GM10847 (cell line): Measurements from ENCODE around the gene PSAT1.

ENCODE experiments used
- POLR2A ChIP-seq: IDR thresholded peaks from 2 replicates; pipeline ENCODE4 v1.6.1; 2011; ENCODE audit not compliant: insufficient read length; ENCODE audit errors: extremely low read depth

PSAT1 gene

DNA sequence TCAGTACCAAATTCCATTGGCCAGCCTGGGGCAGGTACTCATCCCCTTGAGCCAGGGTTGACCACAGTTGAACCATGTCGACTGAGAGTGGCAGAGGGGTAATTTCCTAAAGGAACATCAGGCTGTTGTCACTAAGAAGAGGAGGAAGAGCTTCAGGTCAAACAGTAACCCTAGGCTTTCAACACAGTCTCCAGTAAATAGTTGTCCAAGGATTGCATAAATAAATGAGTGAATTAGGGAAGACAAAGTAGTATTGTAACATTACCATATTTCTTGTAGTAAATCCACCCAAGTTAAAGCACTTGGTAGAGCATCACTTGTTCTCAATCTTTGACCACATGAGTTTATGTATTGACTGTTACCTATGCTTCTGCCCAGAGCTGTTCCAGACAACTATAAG is 7.4 kb downstream of the PSAT1 start:
- TF ChIP-seq POLR2A: no peak

DNA sequence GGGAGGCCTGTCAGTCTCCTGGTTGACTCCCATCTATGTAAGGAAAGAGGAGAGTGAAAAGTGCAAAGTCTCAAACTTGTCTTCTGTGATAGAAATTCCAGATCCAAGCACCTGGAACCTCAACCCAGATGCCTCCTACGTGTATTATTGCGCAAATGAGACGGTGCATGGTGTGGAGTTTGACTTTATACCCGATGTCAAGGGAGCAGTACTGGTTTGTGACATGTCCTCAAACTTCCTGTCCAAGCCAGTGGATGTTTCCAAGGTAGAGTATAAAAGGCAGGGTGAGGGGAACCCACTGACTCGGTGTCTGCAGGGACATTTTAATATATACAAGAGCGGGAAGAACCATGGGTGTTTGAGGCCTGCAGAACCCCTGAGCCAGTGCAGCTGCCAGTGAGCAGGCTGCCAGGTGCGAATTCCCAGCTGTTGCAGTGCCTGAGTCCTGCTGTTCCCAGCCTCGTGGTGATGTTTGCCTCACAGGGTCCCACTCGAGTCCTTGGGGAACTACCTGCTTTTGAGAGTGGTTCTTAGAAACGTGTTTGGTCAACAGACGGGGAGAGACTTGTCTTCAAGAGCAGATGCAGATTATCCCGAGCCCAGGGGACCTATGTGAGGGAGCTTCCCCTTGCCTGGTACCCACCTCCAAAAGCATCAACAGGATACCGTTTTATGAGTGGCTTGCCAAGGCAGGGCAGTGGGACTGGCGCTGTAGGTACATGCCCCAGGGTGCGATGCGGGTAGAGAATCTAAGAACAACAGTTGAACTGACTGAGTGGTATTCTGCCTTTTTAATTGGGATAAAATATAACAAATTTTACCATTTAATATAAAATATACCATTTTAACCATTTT is 9.5 kb downstream of the PSAT1 start:
- TF ChIP-seq POLR2A: no peak

DNA sequence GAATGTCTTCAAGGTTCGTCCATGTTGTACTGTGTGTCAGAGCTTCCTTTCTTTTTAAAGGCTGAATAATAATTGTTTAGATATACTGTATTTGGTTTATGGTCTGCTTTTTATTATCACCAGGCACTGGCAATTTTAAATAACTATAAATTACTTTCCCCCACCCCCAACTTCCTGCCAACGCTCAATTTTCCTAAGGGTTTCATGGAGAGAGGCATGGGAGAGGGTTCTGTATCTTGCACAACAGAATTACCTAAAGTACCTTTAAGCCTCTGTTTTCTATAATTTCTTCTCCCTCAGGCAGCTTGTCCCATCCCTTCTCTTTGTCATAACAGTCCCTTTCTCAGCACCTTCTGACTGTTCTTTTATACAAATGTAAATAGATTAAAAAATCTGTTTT is 10.4 kb downstream of the PSAT1 start:
- TF ChIP-seq POLR2A: no peak

DNA sequence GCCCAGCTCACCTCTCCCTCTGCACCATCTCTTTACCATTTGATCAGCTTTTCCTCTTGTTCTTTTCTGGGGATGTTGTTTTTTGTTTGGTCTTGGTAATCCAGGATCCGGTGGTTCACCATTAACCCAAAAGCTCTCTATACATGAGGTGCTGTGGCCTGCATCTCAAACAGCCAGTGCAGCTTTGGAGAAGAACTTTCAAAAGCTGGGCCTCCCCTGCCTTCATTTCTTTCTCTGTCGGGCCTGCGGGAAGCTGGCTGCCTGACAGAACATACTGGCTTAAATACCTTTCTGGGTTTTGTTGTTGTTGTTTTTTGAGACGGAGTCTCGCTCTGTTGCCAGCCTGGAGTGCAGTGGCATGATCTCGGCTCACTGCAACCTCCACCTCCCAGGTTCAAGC is 12.1 kb downstream of the PSAT1 start:
- TF ChIP-seq POLR2A: no peak

DNA sequence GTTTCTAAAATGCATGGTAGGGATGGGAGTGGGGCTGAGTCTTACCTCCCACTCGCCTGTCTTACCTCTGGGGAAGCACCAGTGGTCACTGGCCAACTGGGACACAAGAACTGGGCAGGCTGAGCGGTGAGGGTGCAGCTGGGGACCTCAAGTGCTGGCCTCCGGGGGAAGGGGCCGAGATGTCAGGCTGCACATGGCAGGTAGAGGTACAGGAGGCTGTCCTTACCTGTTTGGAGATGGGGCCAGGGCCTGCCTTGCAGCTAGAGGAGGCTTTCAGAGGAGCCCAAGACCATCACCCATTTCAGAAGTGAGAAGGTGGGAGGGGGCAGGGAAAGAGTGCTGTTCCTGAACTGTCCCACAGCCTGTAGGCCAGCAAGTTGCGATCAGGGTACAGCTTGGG is 14.2 kb downstream of the PSAT1 start:
- no peak for TF ChIP-seq POLR2A

DNA sequence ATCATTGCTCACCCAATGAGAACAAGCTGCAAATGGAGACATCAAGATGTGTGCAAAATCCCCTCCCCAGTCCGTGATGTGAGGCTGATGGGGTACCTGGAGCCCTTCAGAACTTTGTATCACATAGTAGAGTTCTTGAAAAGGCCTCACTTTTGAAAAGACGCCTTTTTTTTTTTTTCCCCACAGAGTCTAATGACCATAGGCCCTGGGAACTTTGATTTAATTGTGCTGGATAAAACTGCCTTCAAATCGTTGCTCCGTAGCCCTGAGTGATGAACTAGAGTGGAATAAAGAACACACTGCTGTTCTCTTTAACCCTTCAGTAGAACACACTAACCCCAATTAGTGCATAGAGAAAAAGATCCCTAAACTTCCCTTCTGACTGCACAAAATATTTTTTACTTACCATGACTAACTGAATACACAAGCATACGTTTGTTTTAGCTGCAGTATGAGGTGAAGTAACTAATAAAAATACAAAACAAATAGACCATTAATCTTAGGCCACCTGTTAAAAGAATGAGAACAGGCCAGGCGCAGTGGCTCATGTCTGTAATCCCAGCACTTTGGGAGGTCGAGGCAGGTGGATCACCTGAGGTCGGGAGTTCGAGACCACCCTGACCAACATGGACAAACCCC is 15.1 kb downstream of the PSAT1 start:
- TF ChIP-seq POLR2A: no peak

DNA sequence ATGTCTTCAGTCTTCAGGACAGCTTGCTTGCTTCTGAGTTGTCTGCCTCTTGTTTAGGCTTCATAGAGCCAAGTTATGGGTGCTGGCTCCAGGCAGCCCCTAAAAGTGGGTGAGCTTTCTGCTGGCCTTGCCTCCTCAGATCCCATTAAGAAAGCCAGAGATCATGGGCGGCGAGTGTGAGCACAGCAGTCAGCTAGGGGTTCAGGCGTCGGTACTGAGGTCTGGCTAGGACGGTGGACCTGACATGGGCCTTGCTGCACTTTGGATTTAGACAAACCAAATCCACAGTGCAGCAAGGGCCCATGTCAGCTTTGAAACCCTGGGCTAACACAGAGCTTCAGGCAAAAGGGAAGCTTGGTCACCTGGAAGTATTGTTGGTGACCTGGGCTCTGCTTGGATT is 17.6 kb downstream of the PSAT1 start:
- TF ChIP-seq POLR2A: no peak

DNA sequence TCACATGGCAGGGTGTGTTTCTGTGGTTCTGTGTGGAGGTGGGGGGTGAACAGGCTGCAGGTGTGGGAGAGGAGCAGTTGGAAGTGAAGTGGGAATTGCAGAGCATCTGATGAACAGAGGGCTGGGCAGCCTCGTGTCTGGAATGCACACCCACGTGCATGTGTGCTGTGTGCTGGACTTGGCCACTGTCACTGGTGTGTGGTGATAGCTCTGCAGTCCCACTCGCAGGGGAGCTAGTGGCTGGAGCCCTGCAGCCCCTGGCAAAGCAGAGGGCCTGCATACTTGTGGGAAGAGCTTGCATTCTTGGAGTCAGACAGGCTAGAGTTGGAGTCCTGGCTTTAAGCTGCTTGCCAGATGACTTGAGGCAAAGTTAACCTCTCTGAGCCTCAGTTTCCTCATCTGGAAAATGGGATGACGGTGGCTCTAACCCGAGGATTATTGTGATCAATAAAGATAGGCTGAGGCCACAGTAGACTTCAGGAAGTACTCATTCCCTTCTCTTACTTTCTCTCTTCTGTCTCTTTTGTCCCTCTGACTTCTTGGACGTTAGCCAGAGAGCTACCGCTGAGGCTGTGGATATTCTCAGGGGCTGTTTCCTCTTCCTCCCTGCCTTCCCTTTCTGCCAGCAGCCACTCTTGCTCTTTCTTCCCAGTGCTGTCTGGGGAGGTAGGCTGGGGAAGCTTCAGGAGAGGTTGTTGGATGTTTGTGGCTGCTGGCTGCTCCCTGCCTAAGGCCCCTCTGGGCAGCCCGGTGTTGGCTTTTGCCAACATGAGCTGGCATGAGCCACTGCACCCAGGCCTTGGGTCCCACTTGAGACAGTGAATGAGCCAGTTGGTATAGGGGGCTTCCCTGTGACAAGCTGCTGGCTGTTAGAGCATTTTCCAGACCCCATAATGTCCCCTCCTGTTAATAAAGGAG is 18.3 kb downstream of the PSAT1 start:
- no peak for TF ChIP-seq POLR2A

DNA sequence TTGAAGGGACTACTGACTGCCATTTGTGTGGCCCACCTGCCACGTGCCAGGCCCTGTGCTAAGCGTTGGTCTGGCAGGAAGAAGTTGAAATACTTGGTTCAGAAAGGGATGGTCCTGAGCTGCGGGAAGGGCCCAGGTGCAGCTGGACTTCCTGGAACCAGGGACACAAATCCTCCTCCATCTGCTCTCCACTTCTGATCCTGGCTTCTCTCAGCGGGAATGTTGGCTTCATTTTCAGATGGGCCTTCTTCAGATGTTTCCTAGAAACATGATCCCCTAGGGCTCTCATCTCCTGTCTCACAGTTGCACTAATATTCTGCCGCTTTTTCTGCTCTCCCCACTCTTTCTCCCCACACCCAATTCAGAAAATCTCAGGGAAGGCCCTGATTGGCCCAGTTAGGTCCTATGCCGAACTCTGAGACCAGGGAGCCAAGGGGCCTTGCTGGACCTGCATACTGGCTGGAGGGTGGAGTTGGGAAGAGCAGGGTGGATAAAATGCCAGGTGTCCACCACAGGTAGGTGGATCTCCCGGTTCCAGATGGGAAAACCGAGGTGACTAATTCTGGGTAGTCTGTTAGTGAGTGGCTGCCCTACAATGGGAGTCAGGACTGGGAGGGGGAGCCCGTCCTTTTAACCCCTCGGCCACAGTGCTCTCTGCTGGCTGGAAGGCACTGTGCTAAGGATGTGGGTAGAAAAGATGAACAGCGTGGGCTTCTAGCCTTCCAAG is 19.4 kb downstream of the PSAT1 start:
- no peak for TF ChIP-seq POLR2A

DNA sequence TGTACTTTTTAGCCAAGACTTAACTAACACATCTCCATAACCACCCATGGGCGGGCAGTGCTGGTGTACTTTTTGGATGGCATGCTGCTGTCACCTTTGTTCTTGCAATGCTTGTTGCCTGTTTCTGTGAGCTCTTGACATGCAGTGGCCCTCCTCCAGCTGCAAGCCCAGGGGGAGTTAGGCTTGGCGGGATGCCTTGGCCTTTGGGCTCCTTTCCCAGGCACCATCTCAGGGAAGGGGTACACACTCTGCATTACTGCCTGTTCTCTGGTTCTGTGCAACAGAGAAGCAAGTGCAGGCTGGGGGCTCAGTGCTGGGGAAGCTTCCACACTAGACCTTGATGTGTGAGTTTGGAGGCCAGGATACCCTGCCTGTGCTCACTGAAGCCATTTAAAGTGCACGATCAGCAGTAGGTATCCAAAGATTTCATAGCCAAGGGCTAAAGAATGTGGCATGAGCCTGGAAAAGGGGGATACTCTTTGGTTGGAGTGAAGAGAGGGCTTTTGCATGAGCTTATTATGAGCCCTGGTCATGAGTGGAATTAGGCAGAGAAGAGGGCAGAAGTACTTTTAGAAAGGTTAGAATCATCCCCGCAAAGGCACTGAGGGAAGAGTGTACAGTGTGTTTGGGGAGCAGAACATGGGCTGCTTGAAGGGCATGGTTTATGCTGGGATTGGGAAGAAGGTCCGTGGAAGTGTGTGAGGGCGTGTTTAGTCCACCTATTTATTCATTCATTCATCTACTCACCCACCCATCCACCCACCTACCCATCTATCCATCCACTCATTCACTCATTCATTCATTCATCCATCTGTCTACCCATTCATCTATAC is 22.5 kb downstream of the PSAT1 start:
- TF ChIP-seq POLR2A: no peak

DNA sequence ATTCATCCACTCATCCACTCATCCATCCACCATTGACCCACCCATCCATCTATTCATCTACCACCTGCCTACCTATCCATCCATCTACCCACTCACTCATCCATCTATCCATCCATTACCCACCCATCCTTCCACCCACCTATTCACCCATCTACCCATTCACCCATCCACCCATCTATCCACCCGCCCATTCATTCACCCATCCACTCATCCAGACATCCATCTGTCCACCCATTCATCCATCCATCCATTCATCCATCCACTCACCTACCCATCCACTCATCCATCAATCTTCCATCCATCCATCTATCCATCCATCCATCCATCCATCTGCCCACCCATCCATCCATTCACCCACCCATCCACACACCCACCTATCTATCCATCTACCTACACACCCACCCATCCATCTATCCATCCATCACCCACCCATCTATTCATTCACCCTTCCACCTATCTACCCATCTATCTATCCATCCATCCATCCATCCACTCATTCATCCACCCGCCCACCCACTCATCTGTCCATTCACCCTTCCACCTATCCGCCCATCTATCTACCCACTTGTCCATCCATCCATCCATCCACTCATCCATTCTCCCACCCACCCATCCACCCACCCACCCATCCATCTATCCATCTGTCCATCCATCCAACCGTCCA is 23.2 kb downstream of the PSAT1 start:
- TF ChIP-seq POLR2A: no peak

DNA sequence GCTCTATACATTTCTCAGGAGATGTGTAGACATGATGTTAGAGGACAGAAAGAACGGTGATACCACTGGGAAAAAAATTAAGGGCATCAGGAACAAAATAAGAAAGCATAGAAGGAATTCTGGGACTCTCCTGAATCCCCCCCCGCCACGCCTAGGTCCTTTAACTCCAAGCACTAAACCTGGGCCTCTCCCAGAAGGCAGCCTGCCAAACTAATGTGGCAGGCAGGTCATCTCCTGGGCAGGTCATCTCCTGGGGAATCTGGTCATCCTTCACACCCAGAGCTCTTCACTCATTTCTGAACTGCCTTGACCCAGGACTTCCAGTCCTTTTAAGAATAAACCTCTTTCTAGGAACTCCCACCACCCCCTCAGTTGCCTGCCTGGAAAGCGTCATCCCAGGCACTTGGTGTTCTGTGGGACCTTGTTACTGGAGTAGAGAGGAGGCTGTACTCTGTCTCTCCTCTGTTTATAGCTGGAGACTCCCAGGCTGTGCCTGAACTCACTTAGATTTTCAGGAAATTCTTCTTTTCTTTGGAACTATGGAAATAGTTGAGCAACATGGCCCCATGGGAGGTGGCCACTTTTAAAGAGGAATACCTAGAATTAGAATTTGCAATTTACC is 24.1 kb downstream of the PSAT1 start:
- TF ChIP-seq POLR2A: no peak

DNA sequence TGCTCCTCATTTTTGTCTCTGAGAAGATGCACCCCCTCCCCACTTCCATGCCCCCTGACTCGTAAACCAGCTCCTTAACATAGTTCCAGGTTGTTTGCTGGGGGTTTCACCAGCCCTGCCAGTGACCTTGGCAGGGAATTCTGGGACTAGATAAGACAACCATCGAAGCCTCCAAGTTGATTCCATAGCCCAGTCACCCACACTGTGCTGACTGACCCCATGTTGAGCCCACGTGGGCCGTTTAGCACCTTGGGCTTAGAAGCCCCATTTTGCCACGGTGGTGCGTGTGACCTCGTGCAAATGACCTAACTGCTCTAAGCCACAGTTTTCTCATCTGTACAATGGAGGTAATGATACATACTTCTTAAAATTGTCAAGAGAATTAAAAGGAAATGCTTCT is 24.6 kb downstream of the PSAT1 start:
- TF ChIP-seq POLR2A: no peak
